Left cardiac atrium (tissue), 4 donors: ENCODE results near the gene MX2. TPM values are rescaled to one million over a fixed set of nuclear protein-coding genes. Genes with fewer than 3 reads are reported as not detected.
"Not testable (repeated sequence)": the region's sequence is repeated elsewhere in the genome, so short reads cannot be mapped to it uniquely, and the experiment has no call there.

Experiments
- ATAC-seq, 2 donors: fragments of 200-7000 bp; cut with Tn5 transposase; one replicate each; pipeline ENCODE4 v1.9.1; 2020; ENCODE audit warnings: mild to moderate bottlenecking in 2 of 2, moderate library complexity in 2 of 2
- DNase-seq: peaks from one replicate; pipeline ENCODE4 v3.0.0-alpha.2; 2020
- intact Hi-C, 2 donors: fragments of 100-400 bp; cut with DNase I; formaldehyde crosslinking; loops; one replicate each; pipeline versions ENCODE4 v1.14.1 to v1.15.1; 2022 to 2023
- total RNA-seq, 2 donors: library from RNA; stranded (reverse); fragmentation: NEBNext Ultra II Directional; extraction: Animal tissue kit (Norgen Biotek cat#: 25700); gene quantifications; one replicate each; pipeline ENCODE4 v1.2.1, GENCODE V29; 2021
- donor health status: DM: no; HTN: yes; CAD: no.
- donor health status: DM: no; HTN: yes; CAD: no; lungs with severe emphysema.
- donor health status: DM: yes; HTN: yes; CAD: no.
- donor health status: Dilated cardiomyopathy.

The MX2 gene
- total RNA-seq, 2 donors from 2014 or later, result 7.7 to 14.7 TPM

GRCh38 chr21:41333752-41334151, 28.1 kb upstream of the MX2 start:
- no peak for ATAC-seq
- intact Hi-C loops, result loop anchor here in 1 of 2 donors (10.0 kb wide), 1 partner anchor 859 kb away; no protein-coding TSS in a partner anchor
- no peak for DNase-seq

GRCh38 chr21:41337515-41337914, 24.3 kb upstream of the MX2 start:
- intact Hi-C loops, result loop anchor here in 1 of 2 donors (10.0 kb wide), 1 partner anchor 863 kb away; no protein-coding TSS in a partner anchor
- ATAC-seq (no peak), DNase-seq (no peak)

GRCh38 chr21:41338455-41338854, 23.4 kb upstream of the MX2 start:
- intact Hi-C loops, result loop anchor here in 1 of 2 donors (10.0 kb wide), 1 partner anchor 864 kb away; no protein-coding TSS in a partner anchor

GRCh38 chr21:41342035-41342434, 19.8 kb upstream of the MX2 start:
- no peak for ATAC-seq
- DNase-seq, result no peak
- intact Hi-C loops, result no loop called here

More at GRCh38 chr21:41338455-41338854, 23.4 kb upstream of the MX2 start:
- ATAC-seq (no peak), DNase-seq (no peak)

- intact Hi-C loops, result no loop called here
- no peak for ATAC-seq
- DNase-seq, result no peak
Observed at GRCh38 chr21:41344146-41344545, 17.7 kb upstream of the MX2 start.

GRCh38 chr21:41345356-41345755, 16.5 kb upstream of the MX2 start:
- intact Hi-C loops, result no loop called here
- DNase-seq (no peak), ATAC-seq (no peak)

- intact Hi-C loops, result no loop called here
- DNase-seq (no peak), ATAC-seq (no peak)
Observed at GRCh38 chr21:41345934-41346685, 15.7 kb upstream of the MX2 start.

- DNase-seq, result no peak
- no peak for ATAC-seq
- intact Hi-C loops, result no loop called here
Observed at GRCh38 chr21:41346758-41347157, 15.1 kb upstream of the MX2 start.

GRCh38 chr21:41348434-41348833, 13.4 kb upstream of the MX2 start:
- no peak for ATAC-seq
- DNase-seq, result no peak
- intact Hi-C loops, result no loop called here

GRCh38 chr21:41349126-41349525, 12.7 kb upstream of the MX2 start:
- DNase-seq, result no peak
- intact Hi-C loops, result no loop called here
- no peak for ATAC-seq

- ATAC-seq (no peak), DNase-seq (no peak)
- intact Hi-C loops, result no loop called here
Observed at GRCh38 chr21:41349619-41350390, 12.0 kb upstream of the MX2 start.

- intact Hi-C loops, result no loop called here
- ATAC-seq (no peak), DNase-seq (no peak)
Observed at GRCh38 chr21:41350436-41351155, 11.2 kb upstream of the MX2 start.

GRCh38 chr21:41357546-41357945, 4.3 kb upstream of the MX2 start:
- DNase-seq (peak; percentile 14), ATAC-seq (no peak)
- intact Hi-C loops, result no loop called here

- no peak for ATAC-seq
- peak; percentile 14 for DNase-seq
- intact Hi-C loops, result no loop called here
Observed at GRCh38 chr21:41358193-41359166, 3.3 kb upstream of the MX2 start.

- intact Hi-C loops, result no loop called here
- DNase-seq, result peak; percentile 12
- ATAC-seq, result no peak
Observed at GRCh38 chr21:41359286-41359685, 2.5 kb upstream of the MX2 start.

- not testable (repeated sequence) for DNase-seq, ATAC-seq
- intact Hi-C loops, result loop anchor here in 1 of 2 donors (10.0 kb wide), 1 partner anchor 65 kb away; the partner anchor contains the start of gene MX1
Observed at GRCh38 chr21:41359754-41360071, 2.1 kb upstream of the MX2 start.

- DNase-seq (peak; percentile 68), ATAC-seq (peak in 1 of 2 donors; percentile 54)
- intact Hi-C loops, result loop anchor here in 1 of 2 donors (10.0 kb wide), 1 partner anchor 65 kb away; the partner anchor contains the start of gene MX1
Observed at GRCh38 chr21:41360072-41360821, 1.6 kb upstream of the MX2 start.
